HepG2 (cell line): Measurements from ENCODE around the gene ACP2. TPM values are rescaled to one million over a fixed set of nuclear protein-coding genes. Genes with fewer than 3 reads are reported as not detected.

Source experiments
- AGO1 ChIP-seq: fragments of 200-400 bp; formaldehyde crosslinking; IDR thresholded peaks from 2 replicates; pipeline ENCODE4 v1.6.1; 2017; ENCODE audit warnings: mild to moderate bottlenecking, low read depth, low read length, moderate library complexity; ENCODE audit not compliant: poor library complexity, severe bottlenecking
- CC2D1A ChIP-seq: sonication (generic); formaldehyde crosslinking; IDR thresholded peaks from 2 replicates; pipeline ENCODE4 v1.8.1; 2023; ENCODE audit warnings: mild to moderate bottlenecking, missing genetic modification reagents
- FOXP4 ChIP-seq: sonication (generic); formaldehyde crosslinking; IDR thresholded peaks from 2 replicates; pipeline ENCODE4 v1.4.0; 2020; ENCODE audit warnings: missing genetic modification reagents
- GTF3A ChIP-seq: sonication (generic); formaldehyde crosslinking; conservative IDR thresholded peaks from 2 replicates; pipeline ENCODE4 v1.4.0; 2020; ENCODE audit warnings: mild to moderate bottlenecking, missing genetic modification reagents
- HIVEP1 ChIP-seq: sonication (generic); formaldehyde crosslinking; IDR thresholded peaks from 2 replicates; pipeline ENCODE4 v1.4.0; 2020; ENCODE audit warnings: mild to moderate bottlenecking, missing genetic modification reagents
- HNF1A ChIP-seq, 2 experiments: sonication (generic) in 1 of 2; formaldehyde crosslinking in 1 of 2; IDR thresholded peaks; 2 replicates each; pipeline versions ENCODE4 v1.4.0 to v1.6.1; 2016 to 2020; ENCODE audit warnings: borderline replicate concordance in 1 of 2, low read depth in 1 of 2, mild to moderate bottlenecking in 1 of 2, missing genetic modification reagents in 1 of 2
- ISL2 ChIP-seq: sonication (generic); formaldehyde crosslinking; IDR thresholded peaks from 2 replicates; pipeline ENCODE4 v1.5.0; 2020; ENCODE audit warnings: missing genetic modification reagents
- NFE2L2 ChIP-seq: fragments of 150-350 bp; IDR thresholded peaks from 2 replicates; pipeline ENCODE4 v1.6.1; 2014; ENCODE audit warnings: low read length
- NFIC ChIP-seq: IDR thresholded peaks from 2 replicates; pipeline ENCODE4 v1.6.1; 2012; ENCODE audit warnings: mild to moderate bottlenecking, low read length, inconsistent platforms
- NR2F6 ChIP-seq, 2 experiments: IDR thresholded peaks; 2 replicates each; pipeline ENCODE4 v1.6.1; 2016; ENCODE audit warnings: antibody characterized with exemption in 1 of 2, mild to moderate bottlenecking in 1 of 2
- PRMT3 ChIP-seq: sonication (generic); formaldehyde crosslinking; IDR thresholded peaks from 2 replicates; pipeline ENCODE4 v1.8.1; 2022; ENCODE audit warnings: low read depth, mild to moderate bottlenecking, moderate library complexity, missing genetic modification reagents, borderline replicate concordance
- SALL2 ChIP-seq: sonication (generic); formaldehyde crosslinking; IDR thresholded peaks from 2 replicates; pipeline ENCODE4 v1.8.1; 2023; ENCODE audit warnings: mild to moderate bottlenecking, missing genetic modification reagents, inconsistent platforms
- SAP130 ChIP-seq: IDR thresholded peaks from 2 replicates; pipeline ENCODE4 v1.6.1; 2016; ENCODE audit warnings: low read depth
- TRIM24 ChIP-seq: sonication (generic); formaldehyde crosslinking; IDR thresholded peaks from 2 replicates; pipeline ENCODE4 v1.8.0; 2022; ENCODE audit warnings: mild to moderate bottlenecking, missing genetic modification reagents
- ZBTB20 ChIP-seq: sonication (generic); formaldehyde crosslinking; IDR thresholded peaks from 2 replicates; pipeline ENCODE4 v1.8.1; 2023; ENCODE audit warnings: missing genetic modification reagents, low read depth, mild to moderate bottlenecking, borderline replicate concordance
- ZFP36L2 ChIP-seq: sonication (generic); formaldehyde crosslinking; IDR thresholded peaks from 2 replicates; pipeline ENCODE4 v1.4.0; 2020; ENCODE audit warnings: missing genetic modification reagents
- ZKSCAN5 ChIP-seq: sonication (generic); formaldehyde crosslinking; IDR thresholded peaks from 2 replicates; pipeline ENCODE4 v1.5.1; 2020; ENCODE audit warnings: mild to moderate bottlenecking, missing genetic modification reagents
- ZNF563 ChIP-seq: sonication (generic); formaldehyde crosslinking; IDR thresholded peaks from 2 replicates; pipeline ENCODE4 v1.8.0; 2022; ENCODE audit warnings: mild to moderate bottlenecking, moderate library complexity, missing genetic modification reagents
- ZNF772 ChIP-seq: sonication (generic); formaldehyde crosslinking; IDR thresholded peaks from 2 replicates; pipeline ENCODE4 v1.5.0; 2020; ENCODE audit warnings: mild to moderate bottlenecking, missing genetic modification reagents
- ZSCAN22 ChIP-seq: sonication (generic); formaldehyde crosslinking; IDR thresholded peaks from 2 replicates; pipeline ENCODE4 v1.4.0; 2020; ENCODE audit warnings: mild to moderate bottlenecking, missing genetic modification reagents
- polyA plus RNA-seq, 8 experiments: library from polyadenylated mRNA; depleted of rRNA in 3 of 8; stranded (reverse) in 7 of 8; unstranded in 1 of 8; fragments of >200 nt; fragmentation: Illumina TruSeq in 4 of 8; extraction: Trizol in 4 of 8; gene quantifications; 2 replicates each; pipeline versions ENCODE4 v1.2.1 to v1.2.3, GENCODE V29; 2011 to 2016; ENCODE audit warnings: low read depth in 4 of 8, missing spikeins in 1 of 8, mixed read lengths in 1 of 8; ENCODE audit not compliant: insufficient read depth in 1 of 8
- total RNA-seq, 5 experiments: library from RNA; depleted of rRNA; stranded (reverse); fragments of >200 nt; fragmentation: Illumina TruSeq; extraction: Trizol; gene quantifications; 2 replicates each; pipeline ENCODE4 v1.2.3, GENCODE V29; 2016; ENCODE audit warnings: low read depth in 1 of 5
- TF ChIP-seq, protein P1 (sequence below): sonication (generic); formaldehyde crosslinking; conservative IDR thresholded peaks from 2 replicates; pipeline ENCODE4 v1.4.0; 2020; ENCODE audit warnings: missing genetic modification reagents
- TF ChIP-seq, protein P2 (sequence below): sonication (generic); formaldehyde crosslinking; IDR thresholded peaks from 2 replicates; pipeline ENCODE4 v1.8.1; 2023; ENCODE audit warnings: mild to moderate bottlenecking, inconsistent platforms, moderate library complexity, missing genetic modification reagents, borderline replicate concordance

ACP2 gene
- total and polyA plus RNA-seq, 2 of the 13 experiments (the other 11 are each of a cell fraction or from before 2014, with no cell fraction given): 17.7 to 20.2 TPM

- TF ChIP-seq HNF1A (IDR thresholded peaks at IDR 0.05; ENCODE audit: low read depth) (no peak), HNF1A (CRISPR knock-in tag; IDR thresholded peaks at IDR 0.05; ENCODE audit: borderline replicate concordance) (peak; percentile 57; the same call in 1 of the 2 replicates), ISL2 (no peak), SAP130 (CRISPR knock-in tag) (peak; percentile 63), TRIM24 (no peak), CC2D1A (no peak), ZNF563 (CRISPR knock-in tag) (no peak), AGO1 (no peak), SALL2 (CRISPR knock-in tag) (no peak), NFE2L2 (no peak), ZFP36L2 (CRISPR knock-in tag) (no peak), GTF3A (no peak), PRMT3 (no peak), NR2F6 (IDR thresholded peaks at IDR 0.05) (no peak), NR2F6 (CRISPR knock-in tag; IDR thresholded peaks at IDR 0.05) (no peak), ZSCAN22 (CRISPR knock-in tag) (no peak), HIVEP1 (CRISPR knock-in tag) (no peak), NFIC (no peak), ZKSCAN5 (CRISPR knock-in tag) (no peak), ZBTB20 (CRISPR knock-in tag) (no peak), ZNF772 (CRISPR knock-in tag) (no peak), FOXP4 (CRISPR knock-in tag) (peak; percentile 18; the same call in 1 of the 2 replicates)
- TF ChIP-seq, protein P1, sequence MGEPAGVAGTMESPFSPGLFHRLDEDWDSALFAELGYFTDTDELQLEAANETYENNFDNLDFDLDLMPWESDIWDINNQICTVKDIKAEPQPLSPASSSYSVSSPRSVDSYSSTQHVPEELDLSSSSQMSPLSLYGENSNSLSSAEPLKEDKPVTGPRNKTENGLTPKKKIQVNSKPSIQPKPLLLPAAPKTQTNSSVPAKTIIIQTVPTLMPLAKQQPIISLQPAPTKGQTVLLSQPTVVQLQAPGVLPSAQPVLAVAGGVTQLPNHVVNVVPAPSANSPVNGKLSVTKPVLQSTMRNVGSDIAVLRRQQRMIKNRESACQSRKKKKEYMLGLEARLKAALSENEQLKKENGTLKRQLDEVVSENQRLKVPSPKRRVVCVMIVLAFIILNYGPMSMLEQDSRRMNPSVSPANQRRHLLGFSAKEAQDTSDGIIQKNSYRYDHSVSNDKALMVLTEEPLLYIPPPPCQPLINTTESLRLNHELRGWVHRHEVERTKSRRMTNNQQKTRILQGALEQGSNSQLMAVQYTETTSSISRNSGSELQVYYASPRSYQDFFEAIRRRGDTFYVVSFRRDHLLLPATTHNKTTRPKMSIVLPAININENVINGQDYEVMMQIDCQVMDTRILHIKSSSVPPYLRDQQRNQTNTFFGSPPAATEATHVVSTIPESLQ: no peak
- TF ChIP-seq, protein P2, sequence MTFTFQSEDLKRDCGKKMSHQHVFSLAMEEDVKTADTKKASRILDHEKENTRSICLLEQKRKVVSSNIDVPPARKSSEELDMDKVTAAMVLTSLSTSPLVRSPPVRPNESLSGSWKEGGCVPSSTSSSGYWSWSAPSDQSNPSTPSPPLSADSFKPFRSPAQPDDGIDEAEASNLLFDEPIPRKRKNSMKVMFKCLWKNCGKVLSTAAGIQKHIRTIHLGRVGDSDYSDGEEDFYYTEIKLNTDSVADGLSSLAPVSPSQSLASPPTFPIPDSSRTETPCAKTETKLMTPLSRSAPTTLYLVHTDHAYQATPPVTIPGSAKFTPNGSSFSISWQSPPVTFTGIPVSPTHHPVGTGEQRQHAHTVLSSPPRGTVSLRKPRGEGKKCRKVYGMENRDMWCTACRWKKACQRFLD: peak; percentile 35; the same call in 1 of the 2 replicates
Measured at GRCh38 chr11:47253660-47254059, 5.0 kb upstream of the ACP2 start (continued).
